Ishikawa (cell line): ENCODE results near the gene SDK2.

ENCODE experiments used
- CEBPB ChIP-seq: IDR thresholded peaks from 2 replicates; pipeline ENCODE4 v1.6.1; 2012
- CREB1 ChIP-seq: IDR thresholded peaks from 2 replicates; pipeline ENCODE4 v1.6.1; 2012; ENCODE audit warnings: low read depth
- EGR1 ChIP-seq: IDR thresholded peaks from 2 replicates; pipeline ENCODE4 v1.6.1; 2012
- EP300 ChIP-seq: IDR thresholded peaks from 2 replicates; pipeline ENCODE4 v1.6.1; 2012; ENCODE audit warnings: borderline replicate concordance
- FOXM1 ChIP-seq: IDR thresholded peaks from 2 replicates; pipeline ENCODE4 v1.6.1; 2012; ENCODE audit warnings: low read depth, borderline replicate concordance
- MAX ChIP-seq: IDR thresholded peaks from 2 replicates; pipeline ENCODE4 v1.6.1; 2012
- NFIC ChIP-seq: IDR thresholded peaks from 2 replicates; pipeline ENCODE4 v1.6.1; 2012
- RAD21 ChIP-seq: IDR thresholded peaks from 2 replicates; pipeline ENCODE4 v1.6.1; 2012; ENCODE audit warnings: low read depth
- TAF1 ChIP-seq: IDR thresholded peaks from 2 replicates; pipeline ENCODE4 v1.6.1; 2012; ENCODE audit warnings: low read depth, mild to moderate bottlenecking
- TCF12 ChIP-seq: IDR thresholded peaks from 2 replicates; pipeline ENCODE4 v1.6.1; 2012; ENCODE audit warnings: low read depth
- TEAD4 ChIP-seq: IDR thresholded peaks from 2 replicates; pipeline ENCODE4 v1.6.1; 2012
- YY1 ChIP-seq: IDR thresholded peaks from 2 replicates; pipeline ENCODE4 v1.6.1; 2012; ENCODE audit warnings: low read depth
- ZBTB7A ChIP-seq: IDR thresholded peaks from 2 replicates; pipeline ENCODE4 v1.6.1; 2012; ENCODE audit warnings: low read depth
- TF ChIP-seq, protein P1 (sequence below): IDR thresholded peaks from 2 replicates; pipeline ENCODE4 v1.6.1; 2012
- TF ChIP-seq, protein P2 (sequence below): IDR thresholded peaks from 2 replicates; pipeline ENCODE4 v1.6.1; 2012; ENCODE audit warnings: low read depth, mild to moderate bottlenecking

SDK2 gene

GRCh38 chr17:73648974-73649373 is 4.7 kb upstream of the SDK2 start:
- TF ChIP-seq, protein P1, sequence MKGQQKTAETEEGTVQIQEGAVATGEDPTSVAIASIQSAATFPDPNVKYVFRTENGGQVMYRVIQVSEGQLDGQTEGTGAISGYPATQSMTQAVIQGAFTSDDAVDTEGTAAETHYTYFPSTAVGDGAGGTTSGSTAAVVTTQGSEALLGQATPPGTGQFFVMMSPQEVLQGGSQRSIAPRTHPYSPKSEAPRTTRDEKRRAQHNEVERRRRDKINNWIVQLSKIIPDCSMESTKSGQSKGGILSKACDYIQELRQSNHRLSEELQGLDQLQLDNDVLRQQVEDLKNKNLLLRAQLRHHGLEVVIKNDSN, result no peak
- no peak for TF ChIP-seq TCF12
- no peak for TF ChIP-seq CEBPB
- no peak for TF ChIP-seq MAX
- no peak for TF ChIP-seq FOXM1
- TF ChIP-seq, protein P2, sequence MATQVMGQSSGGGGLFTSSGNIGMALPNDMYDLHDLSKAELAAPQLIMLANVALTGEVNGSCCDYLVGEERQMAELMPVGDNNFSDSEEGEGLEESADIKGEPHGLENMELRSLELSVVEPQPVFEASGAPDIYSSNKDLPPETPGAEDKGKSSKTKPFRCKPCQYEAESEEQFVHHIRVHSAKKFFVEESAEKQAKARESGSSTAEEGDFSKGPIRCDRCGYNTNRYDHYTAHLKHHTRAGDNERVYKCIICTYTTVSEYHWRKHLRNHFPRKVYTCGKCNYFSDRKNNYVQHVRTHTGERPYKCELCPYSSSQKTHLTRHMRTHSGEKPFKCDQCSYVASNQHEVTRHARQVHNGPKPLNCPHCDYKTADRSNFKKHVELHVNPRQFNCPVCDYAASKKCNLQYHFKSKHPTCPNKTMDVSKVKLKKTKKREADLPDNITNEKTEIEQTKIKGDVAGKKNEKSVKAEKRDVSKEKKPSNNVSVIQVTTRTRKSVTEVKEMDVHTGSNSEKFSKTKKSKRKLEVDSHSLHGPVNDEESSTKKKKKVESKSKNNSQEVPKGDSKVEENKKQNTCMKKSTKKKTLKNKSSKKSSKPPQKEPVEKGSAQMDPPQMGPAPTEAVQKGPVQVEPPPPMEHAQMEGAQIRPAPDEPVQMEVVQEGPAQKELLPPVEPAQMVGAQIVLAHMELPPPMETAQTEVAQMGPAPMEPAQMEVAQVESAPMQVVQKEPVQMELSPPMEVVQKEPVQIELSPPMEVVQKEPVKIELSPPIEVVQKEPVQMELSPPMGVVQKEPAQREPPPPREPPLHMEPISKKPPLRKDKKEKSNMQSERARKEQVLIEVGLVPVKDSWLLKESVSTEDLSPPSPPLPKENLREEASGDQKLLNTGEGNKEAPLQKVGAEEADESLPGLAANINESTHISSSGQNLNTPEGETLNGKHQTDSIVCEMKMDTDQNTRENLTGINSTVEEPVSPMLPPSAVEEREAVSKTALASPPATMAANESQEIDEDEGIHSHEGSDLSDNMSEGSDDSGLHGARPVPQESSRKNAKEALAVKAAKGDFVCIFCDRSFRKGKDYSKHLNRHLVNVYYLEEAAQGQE, result no peak
- TF ChIP-seq RAD21, result no peak
- TF ChIP-seq EP300, result no peak
- no peak for TF ChIP-seq TEAD4

DNA sequence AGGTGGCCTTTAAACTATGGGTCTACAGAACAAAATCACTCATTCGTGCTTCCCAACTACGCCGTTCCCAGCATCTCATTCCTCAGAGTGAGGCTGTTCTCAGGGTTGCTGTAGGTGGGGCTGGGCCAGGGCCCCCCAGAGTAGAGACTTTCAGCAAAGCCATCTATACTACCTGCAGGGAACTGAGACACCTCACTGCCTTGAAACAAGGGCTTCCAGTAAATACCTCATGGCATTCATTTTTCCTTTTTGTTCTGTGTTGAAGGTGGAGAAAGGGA is 4.2 kb upstream of the SDK2 start:
- TF ChIP-seq CREB1 (no peak), FOXM1 (no peak), YY1 (no peak), TAF1 (no peak), NFIC (no peak), TEAD4 (no peak), EGR1 (no peak), CEBPB (no peak), ZBTB7A (no peak), EP300 (no peak), MAX (no peak), RAD21 (no peak), TCF12 (no peak)
- TF ChIP-seq, protein P1, result no peak
- TF ChIP-seq, protein P2, result no peak

- TF ChIP-seq TAF1 (no peak), EP300 (no peak), EGR1 (no peak), NFIC (no peak), TEAD4 (no peak), CEBPB (no peak), CREB1 (no peak), MAX (no peak), TCF12 (no peak), YY1 (no peak)
- TF ChIP-seq, protein P1, result no peak
- TF ChIP-seq, protein P2, result no peak
Observed at GRCh38 chr17:73647772-73648542, 3.7 kb upstream of the SDK2 start.

DNA sequence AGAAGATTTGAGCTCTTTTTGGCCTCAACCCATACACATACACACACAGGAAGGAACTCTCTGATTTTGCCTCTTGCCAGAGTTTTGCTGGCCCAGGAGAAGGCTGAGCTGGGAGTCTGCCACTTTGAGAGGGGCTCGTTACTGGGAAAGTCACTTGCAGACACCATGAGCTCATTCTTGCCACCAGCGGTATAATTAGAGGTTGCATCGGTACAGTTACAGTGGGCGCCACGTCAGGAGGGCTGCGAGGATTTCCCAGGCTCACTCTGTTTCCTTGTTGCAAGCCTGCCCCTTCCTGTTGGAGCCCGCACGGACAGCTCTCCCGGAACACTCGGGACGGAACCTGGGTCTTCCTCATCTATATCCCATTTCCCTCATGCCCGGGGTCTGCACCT is 3.1 kb upstream of the SDK2 start:
- TF ChIP-seq FOXM1 (no peak), CREB1 (no peak), EP300 (no peak), NFIC (no peak), CEBPB (no peak), EGR1 (no peak), MAX (no peak), YY1 (no peak), RAD21 (no peak), TCF12 (no peak), TAF1 (no peak), ZBTB7A (no peak)
- TF ChIP-seq, protein P2, result no peak
- TF ChIP-seq, protein P1, result no peak
